ENCODE data around the gene CACNB2.

Gene CACNB2

DNA sequence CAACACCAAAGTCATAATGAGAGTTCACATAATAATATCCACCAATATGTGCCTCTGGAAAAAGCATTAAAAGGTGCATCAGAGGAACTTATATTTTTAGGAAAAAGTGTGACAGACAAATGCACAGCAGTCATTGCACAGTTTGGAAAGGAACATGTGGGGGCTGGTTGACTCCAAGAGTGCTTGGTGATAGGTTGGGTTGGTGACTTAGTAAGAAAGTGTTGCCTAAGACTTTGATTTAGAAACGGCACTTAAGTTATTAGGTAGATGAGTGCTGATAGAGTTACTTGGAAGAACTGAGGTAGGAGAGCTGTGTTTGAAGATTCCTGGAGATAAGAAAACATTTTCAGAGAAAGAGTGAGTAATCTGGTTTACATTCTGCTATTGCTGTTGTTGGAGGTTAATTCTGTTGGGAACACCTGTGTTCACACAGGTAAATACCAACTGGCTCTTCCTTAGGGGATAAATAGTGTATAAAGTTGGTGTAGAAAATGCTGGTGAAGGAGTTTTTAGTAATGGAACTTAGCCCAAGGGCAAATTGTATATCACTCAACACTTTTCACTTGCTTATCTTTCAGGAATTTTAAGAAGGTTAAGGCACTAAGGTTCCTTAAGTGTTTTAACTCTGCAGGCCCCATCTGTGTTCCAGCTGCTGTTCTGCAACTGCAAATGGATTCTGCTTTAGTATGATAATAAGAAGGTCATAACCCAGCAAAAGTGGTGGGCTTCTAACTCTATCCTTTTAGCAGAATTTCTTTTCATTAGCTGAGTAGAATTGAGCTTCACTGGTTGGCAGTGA, 315.1 kb downstream of the CACNB2 start:
- no peak for DNase-seq (ENCODE audit: low spot score)

DNA sequence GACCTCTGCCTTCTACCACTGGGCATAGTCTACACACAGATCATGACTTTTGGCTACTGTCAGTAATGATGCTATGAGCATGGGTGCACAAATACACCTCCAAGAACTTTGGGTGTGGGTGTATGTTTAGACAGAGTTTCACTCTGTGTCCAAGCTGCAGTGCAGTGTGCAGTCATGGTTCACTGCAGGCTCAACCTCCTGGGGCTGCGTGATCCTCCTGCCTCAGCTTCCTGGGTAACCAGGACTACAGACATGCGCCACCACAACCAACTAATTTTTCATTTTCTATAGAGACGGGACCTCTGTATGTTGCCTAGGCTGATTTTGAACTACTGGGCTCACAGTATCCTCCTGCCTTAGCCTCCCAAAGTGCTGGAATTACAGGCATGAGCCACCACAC, 316.8 kb downstream of the CACNB2 start:
- no peak for DNase-seq (ENCODE audit: low spot score)

DNA sequence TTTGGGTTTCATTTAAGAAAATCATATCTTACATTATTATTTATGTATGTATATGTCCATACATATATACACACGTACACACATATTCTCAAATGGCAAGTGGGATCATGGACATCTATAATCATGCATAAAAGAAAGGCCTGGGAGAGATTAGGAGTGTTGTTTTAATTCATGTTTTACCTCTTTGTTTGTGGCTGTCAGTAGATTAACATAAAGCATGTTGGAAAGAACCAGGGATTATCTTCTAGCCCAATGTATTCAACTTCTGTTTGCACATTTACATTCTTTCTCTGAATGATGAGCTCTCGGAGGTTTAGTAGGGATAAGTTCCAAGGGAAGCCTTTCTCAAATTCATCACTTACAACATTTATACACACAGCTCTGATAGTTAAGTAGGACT, 319.8 kb downstream of the CACNB2 start:
- no peak for DNase-seq (ENCODE audit: low spot score)

DNA sequence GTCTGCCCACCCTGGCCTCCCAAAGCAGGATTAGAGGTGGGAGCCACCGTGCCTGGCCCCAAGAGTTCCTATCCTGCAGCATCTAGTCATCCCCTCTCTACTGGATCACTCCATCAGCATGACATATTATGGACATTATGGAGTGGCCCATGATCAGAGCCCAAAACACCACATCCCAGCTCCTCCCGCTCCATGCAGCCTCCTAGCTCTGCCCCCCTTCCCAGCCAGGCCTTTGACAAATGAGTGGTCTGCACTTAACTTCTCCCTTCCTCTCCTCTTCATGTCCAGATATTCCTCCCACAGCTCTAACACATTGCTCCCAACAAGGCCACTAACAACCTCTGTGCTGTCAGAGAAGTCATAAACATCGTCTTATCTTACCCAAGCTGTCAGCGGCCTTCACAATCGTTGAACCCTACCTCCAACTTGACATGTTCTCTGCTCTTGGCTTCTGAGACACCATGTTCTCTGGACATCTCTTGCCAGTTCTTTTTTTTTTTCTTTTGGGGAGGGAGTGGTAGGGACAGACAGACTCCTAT, 323.5 kb downstream of the CACNB2 start:
- DNase-seq (ENCODE audit: low spot score), result no peak

DNA sequence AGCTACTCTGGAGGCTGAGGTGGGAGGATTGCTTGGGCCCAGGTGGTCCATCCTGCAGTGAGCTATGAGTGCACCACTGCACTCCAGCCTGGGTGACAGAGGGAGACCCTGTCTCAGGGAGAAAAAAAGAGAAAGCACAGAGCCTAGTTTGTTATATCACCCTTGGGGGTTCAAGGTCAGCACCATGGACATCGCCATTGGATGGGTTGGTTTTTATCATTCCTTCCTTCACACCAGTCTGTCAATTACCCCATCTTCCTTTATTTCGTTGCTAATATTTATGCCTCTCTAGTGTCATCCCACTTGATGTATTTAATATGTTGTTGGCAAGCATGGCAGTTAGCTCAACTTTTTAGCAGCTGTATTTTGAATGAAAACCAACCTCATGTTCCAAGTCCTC, 328.9 kb downstream of the CACNB2 start:
- no peak for DNase-seq (ENCODE audit: low spot score)

DNA sequence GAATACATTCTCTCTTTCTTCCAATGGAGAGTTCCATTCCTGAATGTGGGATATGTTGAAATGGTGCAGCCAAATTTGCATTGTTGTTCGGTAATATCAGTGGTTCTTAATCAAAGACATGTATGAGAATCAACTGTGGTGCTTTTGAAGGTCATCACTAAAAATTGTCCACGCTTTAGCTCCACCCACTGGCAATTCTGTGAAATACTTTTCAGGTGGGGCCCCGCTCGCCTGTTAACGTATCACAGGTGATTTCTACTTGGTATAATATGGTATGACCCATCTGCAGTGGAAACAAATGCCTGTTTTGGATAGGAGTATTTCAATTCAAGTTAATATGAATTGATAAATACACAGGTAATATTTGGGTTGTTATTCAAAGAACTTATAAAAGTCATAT, 332.8 kb downstream of the CACNB2 start:
- DNase-seq (ENCODE audit: low spot score), result no peak

DNA sequence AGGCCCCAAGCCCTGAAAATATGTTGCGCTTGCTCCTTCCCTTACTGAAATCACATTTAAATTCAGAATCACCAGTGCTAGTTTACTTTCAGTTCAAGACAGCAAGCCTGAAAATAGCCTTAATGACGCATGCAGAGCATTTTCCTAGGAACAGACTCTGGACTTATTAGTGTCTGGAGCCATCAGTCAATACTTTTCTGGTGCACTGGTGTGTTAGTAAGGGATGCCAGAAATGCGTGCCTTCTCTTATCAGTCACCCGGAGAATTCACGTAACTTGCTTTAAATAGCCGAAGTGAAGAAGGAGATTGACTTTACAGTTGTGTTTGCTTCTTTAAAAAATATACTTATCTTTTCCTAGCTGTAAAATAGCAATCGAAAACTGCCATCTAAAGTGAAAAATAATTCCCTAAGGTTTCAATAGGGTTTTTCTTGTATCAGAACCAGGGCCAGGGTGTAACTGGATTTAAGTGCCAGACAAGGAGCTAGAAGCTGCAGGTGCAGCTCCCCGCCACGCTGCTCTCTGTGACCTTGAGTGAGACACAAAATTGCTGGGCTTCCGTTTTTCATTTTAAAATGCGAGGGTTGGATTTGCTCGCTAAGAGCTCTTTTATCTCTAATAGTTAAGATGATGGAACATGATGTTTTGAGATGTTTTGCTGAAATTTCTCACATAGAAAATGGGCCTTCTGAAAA, 333.3 kb downstream of the CACNB2 start:
- no peak for DNase-seq (ENCODE audit: low spot score)

DNA sequence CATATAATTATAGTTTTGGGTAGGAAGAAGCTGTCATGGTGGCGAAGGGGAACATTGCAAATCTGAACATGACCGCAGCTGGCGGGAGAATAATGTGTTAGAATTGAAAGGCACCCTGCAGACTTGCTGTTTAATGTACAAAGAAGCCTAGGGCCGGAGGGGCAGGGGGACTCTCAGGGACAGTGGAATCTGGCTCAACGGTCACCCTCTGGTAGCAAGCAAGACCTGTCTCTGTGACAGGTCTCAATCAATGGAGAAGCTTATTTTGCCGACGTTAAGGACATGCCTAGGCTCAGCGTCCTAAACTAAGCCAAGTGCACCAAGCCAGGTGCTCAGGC, 333.9 kb downstream of the CACNB2 start:
- no peak for DNase-seq (ENCODE audit: low spot score)

DNA sequence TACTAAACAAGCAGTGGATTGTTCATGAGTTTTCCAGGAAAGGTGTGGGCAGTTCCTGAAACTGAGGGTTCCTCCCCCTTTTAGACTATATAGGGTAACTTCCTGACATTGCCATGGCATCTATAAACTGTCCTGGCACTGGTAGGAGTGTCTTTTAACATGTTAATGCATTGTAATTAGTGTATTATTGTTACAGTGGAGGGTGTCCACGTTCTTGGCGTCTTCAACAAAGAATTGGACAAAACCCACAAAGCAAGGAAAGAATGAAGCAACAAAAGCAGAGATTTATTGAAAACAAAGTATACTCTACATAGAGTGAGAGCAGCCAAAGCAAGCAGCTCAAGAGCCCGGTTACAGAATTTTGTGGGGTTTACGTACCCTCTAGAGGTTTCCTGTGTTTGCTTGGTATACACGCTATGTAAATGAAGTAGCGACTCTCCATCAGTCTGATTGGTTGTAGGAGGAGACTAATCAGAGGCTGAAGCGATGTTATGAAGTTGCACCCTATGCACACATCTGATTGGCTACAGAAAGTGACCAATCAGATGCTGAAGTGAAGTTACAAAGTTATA, 335.9 kb downstream of the CACNB2 start:
- no peak for DNase-seq (ENCODE audit: low spot score)

DNA sequence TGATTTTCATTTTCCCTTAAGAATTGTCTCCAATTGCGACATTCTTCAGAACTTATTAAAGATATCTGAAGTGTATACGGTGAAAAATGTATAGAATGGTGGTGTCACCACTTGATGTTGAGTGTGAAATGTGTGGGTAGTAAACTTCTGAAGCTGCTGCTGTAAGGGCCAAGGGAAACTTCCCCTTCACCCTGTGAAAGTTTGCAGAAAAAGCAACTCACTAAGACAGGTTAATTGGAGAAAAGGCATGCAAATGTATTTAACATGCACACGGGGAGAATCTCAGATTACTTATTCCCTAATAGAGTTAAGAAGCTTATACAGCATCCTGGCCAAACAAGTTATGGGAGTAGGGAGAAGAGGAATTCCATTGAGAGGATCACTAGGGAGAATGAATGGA, 338.1 kb downstream of the CACNB2 start:
- no peak for DNase-seq (ENCODE audit: low spot score)

DNA sequence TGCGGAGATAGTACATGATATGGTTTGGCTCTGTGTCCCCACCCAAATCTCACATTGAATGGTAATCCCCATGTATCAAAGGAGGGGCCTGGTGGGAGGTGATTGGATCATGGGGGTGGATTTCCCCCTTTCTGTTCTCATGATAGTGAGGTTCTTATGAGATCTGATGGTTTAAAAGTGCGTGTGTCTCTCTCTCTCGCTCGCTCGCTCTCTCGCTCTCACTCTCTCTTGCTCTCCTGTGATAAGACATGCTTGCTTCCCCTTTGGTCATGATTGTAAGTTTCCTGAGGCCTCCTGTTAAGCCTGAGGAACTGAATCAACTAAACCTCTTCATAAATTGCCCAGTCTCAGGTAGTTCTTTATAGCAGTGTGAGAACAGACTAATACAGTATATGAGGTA, 339.3 kb downstream of the CACNB2 start:
- no peak for DNase-seq (ENCODE audit: low spot score)

DNA sequence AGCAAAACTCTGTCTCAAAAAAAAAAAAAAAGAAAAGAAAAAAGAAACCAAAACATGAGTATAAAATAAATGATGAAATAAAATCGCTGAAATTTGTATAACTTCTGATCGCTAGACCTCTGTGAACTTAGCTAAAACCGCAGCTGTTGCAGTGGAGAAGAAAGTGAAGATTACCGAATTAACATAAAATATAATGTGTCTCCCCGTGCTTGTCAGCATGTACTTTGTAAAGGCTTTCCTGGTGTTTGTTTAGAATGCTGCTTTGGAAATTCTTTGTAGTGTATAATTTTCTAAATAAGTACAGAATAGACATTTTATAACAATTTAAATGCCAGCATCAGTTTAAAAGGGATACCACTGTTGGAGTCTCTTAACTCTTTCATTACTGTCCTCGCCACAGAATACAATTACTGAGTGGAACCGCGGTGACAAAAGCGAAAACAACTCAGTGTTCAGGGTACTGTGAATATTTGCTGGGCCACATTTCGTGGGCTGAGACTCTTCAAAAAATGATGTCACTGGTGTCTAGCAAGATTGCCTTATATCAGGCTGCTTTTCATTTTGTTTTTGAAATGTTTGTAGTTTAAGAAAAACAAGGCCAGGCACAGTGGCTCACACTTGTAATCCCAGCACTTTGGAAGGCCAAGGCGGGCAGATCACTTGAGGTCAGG, 343.4 kb downstream of the CACNB2 start:
- DNase-seq (ENCODE audit: low spot score), result no peak

DNA sequence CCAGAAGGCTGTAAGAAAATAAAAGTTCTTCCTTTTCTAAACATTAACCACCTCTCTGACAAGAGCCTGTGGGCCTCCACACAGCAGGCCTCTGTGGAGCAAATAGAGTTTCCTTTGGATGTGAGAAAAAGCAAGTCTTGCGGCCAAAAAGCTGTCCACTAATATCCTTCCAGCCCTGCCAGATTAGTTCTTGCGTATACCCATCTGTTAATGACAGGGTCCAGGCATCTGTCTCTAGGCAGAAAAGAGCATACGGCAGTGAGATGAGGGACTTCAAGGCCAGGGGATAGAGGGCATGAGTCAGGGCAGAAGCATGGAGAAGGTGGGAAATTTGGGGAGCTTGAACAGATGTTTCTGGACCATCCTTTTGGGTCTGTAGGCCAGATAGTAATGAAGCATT, 346.2 kb downstream of the CACNB2 start:
- DNase-seq (ENCODE audit: low spot score), result no peak

DNA sequence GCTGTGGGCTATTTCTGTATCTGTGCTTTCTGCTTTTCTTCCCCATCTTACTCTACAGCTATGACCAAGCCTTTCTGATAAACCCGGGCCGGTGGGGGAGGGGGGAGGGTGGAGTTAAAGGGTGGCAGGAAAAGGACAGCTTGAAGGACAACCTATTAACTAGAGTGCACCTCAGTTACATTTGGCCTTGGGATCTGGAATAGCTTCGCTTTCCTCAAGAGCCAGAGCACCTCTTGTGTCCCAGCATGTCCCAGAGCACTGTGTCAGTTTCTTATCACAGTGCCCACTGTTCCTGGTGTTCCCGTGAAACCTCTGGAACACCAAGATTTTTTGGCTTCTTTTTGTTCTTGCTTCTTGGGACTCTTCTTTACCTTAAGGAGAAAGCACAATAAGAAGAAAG, 350.5 kb downstream of the CACNB2 start:
- DNase-seq (ENCODE audit: low spot score), result no peak

DNA sequence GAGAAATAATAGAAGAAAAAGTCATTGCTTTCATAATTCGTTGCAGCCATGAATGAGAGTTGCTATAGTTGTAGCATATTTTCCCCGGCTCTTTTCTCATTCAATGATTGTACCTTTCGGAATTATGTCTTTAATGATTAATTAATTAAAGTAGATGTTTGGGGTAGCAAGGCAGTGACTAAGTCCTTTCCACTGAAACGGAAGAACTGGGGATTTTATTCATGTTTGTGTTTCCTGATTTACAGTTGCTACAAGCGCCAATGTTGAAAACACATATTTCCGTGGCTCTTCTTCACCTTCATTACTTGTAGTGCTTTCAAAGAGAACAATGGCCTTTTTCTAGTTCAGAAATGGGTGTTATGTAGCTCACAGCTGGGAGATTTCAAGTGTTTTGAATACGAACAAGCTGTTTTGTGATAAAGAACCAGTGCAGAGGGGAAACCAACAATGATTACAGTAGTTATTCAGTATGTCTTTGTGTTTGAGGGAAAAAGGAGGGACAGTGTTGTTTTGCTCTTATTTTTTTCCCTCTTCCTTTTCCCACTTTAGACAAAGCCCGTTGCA, 357.7 kb downstream of the CACNB2 start:
- no peak for DNase-seq (ENCODE audit: low spot score)

DNA sequence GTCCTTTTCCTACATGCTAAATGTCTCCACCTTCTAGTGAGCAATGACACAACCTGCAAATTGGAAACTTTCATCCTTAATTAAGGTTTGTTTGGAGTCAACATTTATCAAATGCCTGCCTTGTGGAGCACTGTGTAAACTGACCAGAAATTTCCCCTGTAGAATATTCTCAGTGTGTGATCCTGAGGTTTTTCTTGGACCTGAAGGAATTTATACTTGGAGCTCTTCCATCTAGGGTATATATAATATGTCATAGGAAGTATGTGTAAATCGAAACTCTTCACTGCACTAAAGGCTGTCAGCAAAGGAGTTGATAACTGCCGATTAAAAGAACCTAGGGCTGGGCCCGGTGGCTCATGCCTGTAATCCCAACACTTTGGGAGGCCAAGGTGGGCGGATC, 358.8 kb downstream of the CACNB2 start:
- no peak for DNase-seq (ENCODE audit: low spot score)

DNA sequence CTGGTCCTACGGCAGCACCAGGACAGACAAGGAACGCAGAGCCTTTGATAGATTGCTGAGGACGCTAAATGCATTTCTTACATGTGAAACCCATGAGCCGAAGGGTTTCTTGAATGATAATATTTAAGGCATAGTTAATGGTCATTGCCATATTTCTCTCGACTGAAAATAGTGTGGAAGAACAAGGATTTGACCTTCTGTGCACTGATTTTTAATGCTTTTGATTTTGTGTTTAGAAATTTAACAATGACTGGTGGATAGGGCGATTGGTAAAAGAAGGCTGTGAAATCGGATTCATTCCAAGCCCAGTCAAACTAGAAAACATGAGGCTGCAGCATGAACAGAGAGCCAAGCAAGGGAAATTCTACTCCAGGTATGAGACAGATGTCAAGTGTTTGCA, 360.4 kb downstream of the CACNB2 start:
- DNase-seq (ENCODE audit: low spot score), result no peak

DNA sequence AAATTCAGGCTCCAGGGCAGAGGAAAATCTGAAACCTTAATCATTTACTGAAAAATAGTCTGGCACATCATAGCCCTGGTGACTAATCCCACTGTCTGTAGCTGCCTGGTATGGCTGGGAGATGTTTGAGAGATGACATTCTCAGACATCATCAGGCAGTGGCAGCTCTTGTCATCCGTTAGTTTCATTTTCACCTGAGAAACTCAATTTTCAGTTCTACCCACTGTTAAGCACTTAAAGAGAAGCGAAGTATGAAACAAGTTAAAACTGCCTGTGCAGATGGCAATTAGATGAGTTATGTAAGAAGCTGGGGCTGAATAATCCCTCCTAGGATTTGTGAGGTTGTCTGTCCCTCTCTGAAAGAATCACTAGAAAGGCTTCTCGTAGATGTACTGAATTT, 361.0 kb downstream of the CACNB2 start:
- DNase-seq (ENCODE audit: low spot score), result peak; percentile 35

DNA sequence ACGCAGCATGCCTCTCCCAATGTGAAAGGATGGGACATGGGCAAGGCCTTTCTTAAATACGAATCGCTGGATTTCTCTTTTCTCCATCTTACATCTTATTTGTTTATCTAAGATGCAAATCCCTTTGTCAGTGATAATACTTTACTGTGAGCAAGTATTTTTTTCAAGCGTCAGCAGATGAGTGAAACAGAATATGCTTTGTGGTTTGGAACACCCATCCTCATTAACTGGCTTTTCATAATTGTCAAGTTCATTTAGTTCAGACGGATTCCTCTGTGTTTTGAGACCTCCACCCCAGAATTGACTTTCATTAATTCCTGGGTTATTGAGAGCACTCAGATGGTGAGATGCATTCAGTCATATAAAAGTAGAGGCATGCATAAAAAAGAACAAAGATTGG, 361.4 kb downstream of the CACNB2 start:
- DNase-seq (ENCODE audit: low spot score), result no peak

DNA sequence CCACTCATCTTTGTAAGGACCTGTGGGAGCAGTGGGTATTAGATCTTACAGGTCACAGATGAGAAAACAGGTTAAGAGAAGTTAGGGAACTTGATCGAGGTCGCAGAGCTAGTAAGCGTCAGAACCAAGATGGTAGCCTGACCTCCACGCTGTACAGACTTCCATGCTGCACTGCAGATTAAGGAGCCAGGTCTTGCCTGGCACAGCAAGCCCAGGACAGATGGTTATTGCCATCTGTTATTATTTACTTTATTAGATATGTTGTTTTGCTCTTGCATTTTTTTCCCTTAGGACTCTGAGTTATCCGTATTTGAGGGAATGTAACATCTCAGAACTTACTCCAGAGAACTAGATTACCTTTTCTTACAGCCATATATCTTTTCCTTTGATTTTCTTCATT, 363.9 kb downstream of the CACNB2 start:
- DNase-seq (ENCODE audit: low spot score), result no peak

DNA sequence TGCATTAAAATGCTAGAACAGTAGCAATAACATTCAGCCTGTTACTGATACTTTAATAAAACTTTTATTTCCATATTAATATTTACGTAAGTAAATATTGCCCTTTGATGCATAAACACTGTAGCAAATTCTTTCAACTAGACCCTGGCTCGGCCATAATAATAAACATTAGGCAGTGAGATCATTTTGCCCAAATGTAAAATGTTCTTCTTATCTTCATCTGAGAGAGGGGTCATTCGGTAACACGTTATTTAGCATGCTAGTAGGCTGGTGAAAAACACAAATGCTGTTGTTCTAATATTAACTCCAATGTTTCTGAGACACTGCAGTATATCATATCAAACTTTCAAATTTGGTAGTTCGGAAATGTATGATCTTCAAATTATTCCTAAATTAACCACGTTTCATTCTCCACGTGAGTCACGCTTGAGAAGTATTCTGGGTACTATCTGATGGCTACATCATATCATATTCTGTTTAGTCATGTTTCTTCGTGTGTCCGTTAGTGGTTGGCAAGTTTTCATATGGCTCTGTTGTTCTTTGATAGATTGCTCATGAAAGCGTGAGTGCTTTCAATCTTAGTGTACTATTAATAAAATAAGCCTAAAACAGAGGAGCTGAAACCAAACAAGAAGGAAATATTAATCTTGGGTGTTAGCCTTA, 365.4 kb downstream of the CACNB2 start:
- DNase-seq (ENCODE audit: low spot score), result no peak

DNA sequence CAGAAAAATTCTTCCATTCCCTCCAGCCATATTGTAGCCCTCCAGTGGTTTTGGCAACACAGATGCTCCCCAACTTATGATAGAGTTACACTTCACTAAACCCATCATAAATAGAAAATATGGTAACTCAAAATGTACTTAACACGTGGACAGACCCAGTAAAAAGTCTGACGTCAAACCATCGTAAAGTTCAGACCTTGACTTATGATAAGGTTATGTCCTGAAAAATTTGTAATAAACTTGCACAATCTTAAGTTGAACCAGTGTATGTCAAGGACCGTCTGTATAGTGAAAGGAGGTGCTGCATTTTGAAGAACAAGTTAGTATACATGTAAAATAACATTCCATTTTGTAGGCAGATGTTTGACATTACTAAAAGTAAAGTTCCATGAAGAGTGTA, 368.4 kb downstream of the CACNB2 start:
- no peak for DNase-seq (ENCODE audit: low spot score)

Measured in activated CD4-positive, alpha-beta T cell treated with anti-CD3 and anti-CD28 coated beads, Interleukin-2, Interleukin-4, amounts not matched to agents 100 ng/mL and 50 ng/mL, durations not matched to agents 16 hours and 8 hours (primary cell).